Stimulated activated CD8-positive, alpha-beta memory T cell treated with anti-CD3 and anti-CD28 coated beads, Interleukin-7, amount 100 ng/mL, for 24 hours (primary cell): ENCODE results near the gene PDK3.

Experiments used
- DNase-seq: peaks from one replicate; pipeline ENCODE4 v3.0.0-alpha.2; 2020; ENCODE audit warnings: low read depth

The PDK3 gene

DNA sequence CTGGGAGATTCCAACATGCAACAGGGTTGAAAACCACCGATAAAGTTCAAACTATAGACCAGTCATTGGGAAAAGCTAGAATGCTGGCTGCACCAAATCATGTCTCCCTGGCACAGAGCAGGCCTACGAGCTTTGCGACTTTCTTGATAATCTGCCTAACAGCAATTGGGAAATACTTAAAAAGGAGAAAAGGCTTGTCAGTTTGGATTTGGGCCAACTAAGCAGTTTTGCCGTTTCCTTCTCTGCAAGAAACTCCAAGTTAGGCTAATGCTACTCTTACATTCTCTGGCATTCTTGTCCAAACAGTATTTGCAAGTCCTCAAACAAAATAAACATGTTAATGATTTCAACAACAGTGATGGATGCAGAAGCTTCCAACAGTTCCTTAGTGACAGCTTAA lies 87.9 kb downstream of the PDK3 start:
- DNase-seq: no peak

DNA sequence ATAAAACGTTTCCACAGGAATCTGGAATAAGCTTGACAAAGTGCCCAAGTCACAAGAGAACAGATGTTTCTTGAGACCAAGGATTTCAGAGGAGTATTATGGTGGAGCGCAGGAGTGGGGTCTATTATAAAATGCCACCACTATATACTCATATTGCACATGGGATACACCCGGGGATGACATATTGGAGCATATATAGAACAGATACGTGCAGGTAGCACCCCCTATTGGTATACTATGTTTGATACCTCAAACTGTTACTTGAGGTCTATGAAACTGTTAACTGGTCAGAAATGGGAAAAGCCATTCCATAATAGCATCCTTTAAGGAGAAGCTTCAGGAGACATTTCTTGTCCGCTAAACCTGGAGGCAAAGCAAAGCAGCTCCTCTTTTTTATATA lies 96.0 kb downstream of the PDK3 start:
- DNase-seq: no peak

- no peak for DNase-seq
These were observed 98.4 kb downstream of the PDK3 start for GRCh38 chrX:24563291-24564010.

DNA sequence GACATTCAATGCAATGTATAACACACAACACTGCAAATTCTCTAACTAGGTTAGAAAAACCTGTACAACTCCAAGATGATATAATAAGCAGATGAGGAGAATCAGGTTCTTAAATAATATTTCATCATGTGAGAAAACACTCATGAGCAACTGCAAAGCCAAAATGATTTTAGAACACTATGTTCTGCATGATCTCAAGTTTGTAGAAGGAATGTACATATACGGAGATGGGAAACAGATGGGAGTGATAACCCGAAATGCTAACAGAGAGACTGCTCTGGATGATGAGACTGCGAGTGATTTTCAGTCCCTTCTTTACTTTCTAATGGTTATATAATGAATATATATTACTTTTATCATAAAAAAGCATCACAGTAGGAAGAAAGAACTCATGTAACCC lies 101.2 kb downstream of the PDK3 start:
- DNase-seq: no peak

GRCh38 chrX:24567169-24567568 lies 102.1 kb downstream of the PDK3 start:
- DNase-seq: no peak

- DNase-seq: no peak
These were observed 109.7 kb downstream of the PDK3 start for GRCh38 chrX:24574743-24575142.

- no peak for DNase-seq
These were observed 110.4 kb downstream of the PDK3 start for GRCh38 chrX:24575496-24575895.

- no peak for DNase-seq
These were observed 112.0 kb downstream of the PDK3 start for GRCh38 chrX:24577091-24577490.
